Kidney (tissue), 14 donors: Measurements from ENCODE around the gene MAPRE2. TPM values are rescaled to one million over a fixed set of nuclear protein-coding genes. Genes with fewer than 3 reads are reported as not detected.
A peak's percentile ranks its signal among the peaks of the same experiment; 100 is the strongest.

ENCODE experiments used
- DNase-seq, 5 donors: peaks; one replicate each; pipeline ENCODE4 v3.0.0-alpha.2; 2013 to 2020
- FAIRE-seq: peaks from 2 replicates; lab custom pipeline; 2012; peaks lifted over from hg19 to GRCh38; lab: Jason Lieb, UNC
- H3K27ac ChIP-seq, 2 donors: one replicate each; pipeline ENCODE4 v1.7.0; 2013; ENCODE audit warnings: low read depth in 2 of 2, low read length in 2 of 2, inconsistent platforms in 1 of 2
- H3K27me3 ChIP-seq: one replicate; pipeline ENCODE4 v1.7.1; 2013; ENCODE audit warnings: low read length, inconsistent platforms; ENCODE audit not compliant: control insufficient read depth, insufficient read depth
- H3K36me3 ChIP-seq, 3 donors: one replicate each; pipeline versions ENCODE4 v1.7.0 to v1.7.1; 2013; ENCODE audit warnings: low read length in 3 of 3, control low read depth in 1 of 3, inconsistent platforms in 1 of 3; ENCODE audit not compliant: insufficient read depth in 3 of 3, control insufficient read depth in 2 of 3
- H3K4me1 ChIP-seq, 3 donors: one replicate each; pipeline versions ENCODE4 v1.7.0 to v1.7.1; 2013; ENCODE audit warnings: low read length in 3 of 3, inconsistent platforms in 1 of 3, low read depth in 1 of 3; ENCODE audit not compliant: control insufficient read depth in 2 of 3, insufficient read depth in 2 of 3
- H3K4me3 ChIP-seq, 3 donors: one replicate each; pipeline versions ENCODE4 v1.7.0 to v1.8.1; 2013; ENCODE audit warnings: low read length in 3 of 3, control low read depth in 1 of 3, inconsistent platforms in 1 of 3
- H3K9ac ChIP-seq, 3 donors: one replicate each; pipeline versions ENCODE4 v1.7.0 to v1.7.1; 2013; ENCODE audit warnings: low read length in 3 of 3, control low read depth in 1 of 3, inconsistent platforms in 1 of 3
- H3K9me3 ChIP-seq, 3 donors: one replicate each; pipeline versions ENCODE4 v1.7.0 to v1.7.1; 2013; ENCODE audit warnings: low read length in 3 of 3, control low read depth in 1 of 3, inconsistent platforms in 1 of 3; ENCODE audit not compliant: control insufficient read depth in 2 of 3, insufficient read depth in 1 of 3
- intact Hi-C: fragments of 100-400 bp; cut with DNase I; formaldehyde crosslinking; loops from one replicate; pipeline ENCODE4 v1.11.1; 2022
- polyA plus RNA-seq: library from polyadenylated mRNA; stranded (reverse); fragments of 350-450 nt; fragmentation: Illumina TruSeq; extraction: RNeasy Lipid Tissue Mini Kit (QIAGEN cat#74804); gene quantifications from one replicate; pipeline ENCODE4 v1.2.3, GENCODE V29; 2014; ENCODE audit warnings: low read depth, low replicate concordance; ENCODE audit not compliant: insufficient read depth
- total RNA-seq: library from RNA; stranded (reverse); fragmentation: NEBNext Ultra II Directional; extraction: Animal tissue kit (Norgen Biotek cat#: 25700); gene quantifications from one replicate; pipeline ENCODE4 v1.2.1, GENCODE V29; 2021
- TF ChIP-seq, protein P1 (sequence below): IDR thresholded peaks from 3 replicates; pipeline ENCODE4 v1.5.1; 2012; ENCODE audit warnings: mild to moderate bottlenecking, moderate library complexity, borderline replicate concordance; ENCODE audit not compliant: insufficient read depth; ENCODE audit errors: extremely low read depth
- donor health status: control.
- donor health status: control.
- donor health status: control.
- donor health status: control.
- donor health status: control.
- donor health status: DM: yes; HTN: yes; CAD: no.
- donor health status: Normal renal cell carcinoma (clear cell type).

The MAPRE2 gene
- total and polyA plus RNA-seq, 2 donors from 2014 or later: 15.2 to 30.2 TPM

DNA sequence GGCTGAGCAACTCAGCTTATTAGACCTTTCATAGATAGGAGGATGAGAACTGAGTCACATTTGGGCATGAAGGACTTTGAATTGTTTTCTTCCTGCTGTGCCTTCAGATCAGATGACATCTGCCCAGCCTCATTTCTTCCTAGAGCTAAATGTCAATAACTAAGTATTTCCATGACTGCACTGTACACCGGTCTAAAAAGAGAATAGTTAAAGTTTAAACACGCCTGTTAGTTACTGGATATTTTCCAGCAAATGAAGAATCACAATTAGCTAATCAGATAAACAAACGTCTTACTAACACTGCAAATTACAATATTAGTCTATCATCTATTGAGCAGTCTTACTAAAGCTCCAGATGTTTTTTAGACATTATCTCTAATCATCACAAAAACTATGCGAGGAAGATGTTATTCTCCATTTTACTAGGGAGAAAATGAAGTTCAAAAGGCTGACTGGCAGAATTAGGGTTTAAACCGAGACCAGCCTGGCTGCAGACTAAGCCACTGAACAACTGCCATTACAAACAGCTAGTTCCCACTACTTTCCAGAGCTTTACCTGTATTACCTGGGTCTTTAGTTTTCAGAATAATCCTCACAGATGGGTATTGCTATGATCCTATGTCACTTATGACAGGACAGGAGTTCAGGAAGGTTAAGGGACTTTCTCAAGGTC, 130.2 kb downstream of the MAPRE2 start:
- H3K4me3 ChIP-seq: no peak overlapping the region
- FAIRE-seq (peak; percentile 68), DNase-seq (peak in 2 of 5 donors; percentile 16 to 36)
- no peaks in the 10 kb centered on the region for H3K36me3 ChIP-seq
- peak overlapping the region in 1 of 3 donors; percentile 27 for H3K9ac ChIP-seq
- H3K27ac ChIP-seq: peak overlapping the region; percentile 75 to 77
- TF ChIP-seq, protein P1, sequence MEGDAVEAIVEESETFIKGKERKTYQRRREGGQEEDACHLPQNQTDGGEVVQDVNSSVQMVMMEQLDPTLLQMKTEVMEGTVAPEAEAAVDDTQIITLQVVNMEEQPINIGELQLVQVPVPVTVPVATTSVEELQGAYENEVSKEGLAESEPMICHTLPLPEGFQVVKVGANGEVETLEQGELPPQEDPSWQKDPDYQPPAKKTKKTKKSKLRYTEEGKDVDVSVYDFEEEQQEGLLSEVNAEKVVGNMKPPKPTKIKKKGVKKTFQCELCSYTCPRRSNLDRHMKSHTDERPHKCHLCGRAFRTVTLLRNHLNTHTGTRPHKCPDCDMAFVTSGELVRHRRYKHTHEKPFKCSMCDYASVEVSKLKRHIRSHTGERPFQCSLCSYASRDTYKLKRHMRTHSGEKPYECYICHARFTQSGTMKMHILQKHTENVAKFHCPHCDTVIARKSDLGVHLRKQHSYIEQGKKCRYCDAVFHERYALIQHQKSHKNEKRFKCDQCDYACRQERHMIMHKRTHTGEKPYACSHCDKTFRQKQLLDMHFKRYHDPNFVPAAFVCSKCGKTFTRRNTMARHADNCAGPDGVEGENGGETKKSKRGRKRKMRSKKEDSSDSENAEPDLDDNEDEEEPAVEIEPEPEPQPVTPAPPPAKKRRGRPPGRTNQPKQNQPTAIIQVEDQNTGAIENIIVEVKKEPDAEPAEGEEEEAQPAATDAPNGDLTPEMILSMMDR: no peak
- peaks cover 0 to 14% (median 6%) of the 10 kb centered on the region in 3 donors for H3K4me1 ChIP-seq
- no peaks in the 10 kb centered on the region for H3K27me3 ChIP-seq
- no peaks in the 10 kb centered on the region for H3K9me3 ChIP-seq
- intact Hi-C loops: no loop called here

DNA sequence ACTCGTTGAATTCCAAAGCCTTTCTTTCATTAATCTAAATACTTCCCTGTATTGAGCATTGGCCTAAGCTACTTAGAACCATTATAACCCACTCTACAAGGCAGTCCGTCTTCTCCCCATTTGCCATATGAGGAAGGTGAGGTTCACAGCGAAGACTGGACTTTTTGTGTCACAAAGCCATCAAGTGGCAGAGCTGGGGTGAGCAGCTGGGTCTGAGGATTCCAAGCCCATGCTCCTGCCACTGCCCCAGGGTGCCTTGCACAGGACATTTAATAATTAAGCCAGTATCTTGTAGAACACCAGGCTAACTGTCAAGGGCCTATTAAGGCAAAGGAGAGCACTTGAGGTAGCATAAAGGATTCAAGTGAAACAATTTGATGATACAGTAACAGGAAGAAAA, 130.8 kb downstream of the MAPRE2 start:
- DNase-seq (no peak), FAIRE-seq (no peak)
- Histone ChIP-seq H3K9ac (peak overlapping the region in 1 of 3 donors; percentile 27), H3K27me3 (no peaks in the 10 kb centered on the region), H3K4me3 (no peak overlapping the region), H3K36me3 (no peaks in the 10 kb centered on the region), H3K9me3 (no peaks in the 10 kb centered on the region), H3K4me1 (peaks cover 0 to 14% (median 6%) of the 10 kb centered on the region in 3 donors), H3K27ac (peak overlapping the region; percentile 24 to 75)
- intact Hi-C loops: no loop called here
- TF ChIP-seq, protein P1: no peak

DNA sequence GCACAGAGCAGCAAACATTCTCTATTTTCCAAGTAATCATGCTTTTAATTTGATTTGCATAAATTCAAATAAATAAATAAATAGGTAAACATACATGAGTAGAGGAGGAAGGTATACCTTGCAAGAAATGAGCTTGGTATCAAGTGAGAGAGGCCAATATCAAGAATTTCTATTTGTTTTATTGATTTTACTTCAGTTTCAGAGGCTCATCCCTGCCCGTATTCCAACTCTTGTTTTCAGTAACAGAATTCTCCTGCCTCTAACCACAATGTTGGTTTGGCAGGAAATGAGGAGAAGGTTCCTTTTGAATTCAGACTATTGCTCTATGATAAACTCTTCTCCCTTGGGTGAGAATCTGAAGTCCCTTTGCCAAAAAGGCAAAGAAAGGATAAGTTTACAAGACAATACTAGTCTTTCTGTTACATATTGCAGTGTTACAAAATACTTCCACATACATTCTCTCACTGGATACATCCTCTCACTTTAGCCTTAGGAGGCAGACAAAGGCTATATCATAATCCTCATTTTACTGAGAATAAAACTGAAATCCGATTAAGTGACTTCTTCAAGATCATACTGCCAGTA, 131.3 kb downstream of the MAPRE2 start:
- intact Hi-C loops: no loop called here
- no peak for FAIRE-seq
- Histone ChIP-seq H3K27ac (no peak overlapping the region), H3K27me3 (no peaks in the 10 kb centered on the region), H3K9ac (peak overlapping the region in 1 of 3 donors; percentile 27), H3K4me3 (no peak overlapping the region), H3K4me1 (peaks cover 0 to 14% (median 6%) of the 10 kb centered on the region in 3 donors), H3K9me3 (no peaks in the 10 kb centered on the region), H3K36me3 (no peaks in the 10 kb centered on the region)
- no peak for DNase-seq
- TF ChIP-seq, protein P1: no peak
